AG04449 (cell line): Measurements from ENCODE around the gene ABRAXAS1.
"Not testable (repeated sequence)": the region's sequence is repeated elsewhere in the genome, so short reads cannot be mapped to it uniquely, and the experiment has no call there.

Source experiments
- CTCF ChIA-PET: fragments of 350-600 bp; formaldehyde crosslinking; extraction: SDS; loops from one replicate; lab custom pipeline; 2021; ENCODE audit warnings: antibody characterized with exemption; lab: Yijun Ruan, JAX
- POLR2A ChIA-PET: fragments of 400-600, 350-600 bp; formaldehyde crosslinking; extraction: SDS; loops from one replicate; lab custom pipeline; 2020; ENCODE audit warnings: antibody characterized with exemption, inconsistent platforms; lab: Yijun Ruan, JAX
- DNase-seq: peaks from one replicate; pipeline ENCODE4 v3.0.0-alpha.2; 2010; ENCODE audit warnings: low read depth, low spot score
- H3K4me3 ChIP-seq: 2 replicates; pipeline ENCODE4 v1.5.1; 2011; ENCODE audit warnings: low read depth, mild to moderate bottlenecking, control low read depth, low read length
- CTCF ChIP-seq: IDR thresholded peaks from one replicate; pipeline ENCODE4 v1.5.1; 2011; ENCODE audit warnings: mild to moderate bottlenecking, moderate library complexity, low read length, control low read depth, inconsistent platforms; ENCODE audit not compliant: insufficient read depth; ENCODE audit errors: missing control alignments

The ABRAXAS1 gene

GRCh38 chr4:83509156-83509585, 24.3 kb upstream of the ABRAXAS1 start:
- DNase-seq, POLR2A ChIA-PET, H3K4me3 ChIP-seq: not testable (repeated sequence)
- CTCF ChIA-PET: interaction anchor here (1.0 to 6.6 kb wide), 14 partner anchors 9 to 145 kb away, joined by 3 to 114 read pairs (median 4); partner anchors contain the start of gene ABRAXAS1
- TF ChIP-seq CTCF: peak; percentile 38

- POLR2A ChIA-PET: no interaction called here
- no peak for DNase-seq
Measured at GRCh38 chr4:83504996-83505395, 20.1 kb upstream of the ABRAXAS1 start.

GRCh38 chr4:83504503-83504902, 19.6 kb upstream of the ABRAXAS1 start:
- no peak overlapping the region for H3K4me3 ChIP-seq
- TF ChIP-seq CTCF: no peak
- ChIA-PET CTCF (interaction anchor here (1.2 kb wide), 1 partner anchor 137 kb away, joined by 3 read pairs; no protein-coding TSS in a partner anchor), POLR2A (no interaction called here)
- DNase-seq: no peak

More at GRCh38 chr4:83504996-83505395, 20.1 kb upstream of the ABRAXAS1 start:
- CTCF ChIA-PET: no interaction called here
- no peak for TF ChIP-seq CTCF
- H3K4me3 ChIP-seq: no peak overlapping the region

GRCh38 chr4:83503974-83504373, 19.1 kb upstream of the ABRAXAS1 start:
- POLR2A ChIA-PET: no interaction called here
- CTCF ChIA-PET: interaction anchor here (1.2 kb wide), 1 partner anchor 138 kb away, joined by 3 read pairs; no protein-coding TSS in a partner anchor
- no peak overlapping the region for H3K4me3 ChIP-seq
- no peak for DNase-seq
- TF ChIP-seq CTCF: no peak

GRCh38 chr4:83501671-83502070, 16.8 kb upstream of the ABRAXAS1 start:
- H3K4me3 ChIP-seq, DNase-seq, POLR2A ChIA-PET: not testable (repeated sequence)
- CTCF ChIA-PET: interaction anchor here (1.0 kb wide), 1 partner anchor 26 kb away, joined by 3 read pairs; no protein-coding TSS in a partner anchor

GRCh38 chr4:83498187-83498586, 13.3 kb upstream of the ABRAXAS1 start:
- no peak overlapping the region for H3K4me3 ChIP-seq
- ChIA-PET CTCF (interaction anchor here (0.9 to 3.4 kb wide), 5 partner anchors 8 to 147 kb away, joined by 3 to 21 read pairs (median 5); no protein-coding TSS in a partner anchor), POLR2A (no interaction called here)
- no peak for DNase-seq
- no peak for TF ChIP-seq CTCF

GRCh38 chr4:83496085-83496917, 11.4 kb upstream of the ABRAXAS1 start:
- DNase-seq, POLR2A ChIA-PET, H3K4me3 ChIP-seq: not testable (repeated sequence)
- CTCF ChIA-PET: interaction anchor here (1.2 to 3.4 kb wide), 3 partner anchors 14 to 149 kb away, joined by 3 to 21 read pairs (median 19); no protein-coding TSS in a partner anchor
